Measurements from ENCODE around the gene CD3E. TPM values are rescaled to one million over a fixed set of nuclear protein-coding genes. Genes with fewer than 3 reads are reported as not detected.

The CD3E gene
- total RNA-seq, 6 donors from 2014 or later, result 3.9 to 13.6 (median 9.1) TPM

DNA sequence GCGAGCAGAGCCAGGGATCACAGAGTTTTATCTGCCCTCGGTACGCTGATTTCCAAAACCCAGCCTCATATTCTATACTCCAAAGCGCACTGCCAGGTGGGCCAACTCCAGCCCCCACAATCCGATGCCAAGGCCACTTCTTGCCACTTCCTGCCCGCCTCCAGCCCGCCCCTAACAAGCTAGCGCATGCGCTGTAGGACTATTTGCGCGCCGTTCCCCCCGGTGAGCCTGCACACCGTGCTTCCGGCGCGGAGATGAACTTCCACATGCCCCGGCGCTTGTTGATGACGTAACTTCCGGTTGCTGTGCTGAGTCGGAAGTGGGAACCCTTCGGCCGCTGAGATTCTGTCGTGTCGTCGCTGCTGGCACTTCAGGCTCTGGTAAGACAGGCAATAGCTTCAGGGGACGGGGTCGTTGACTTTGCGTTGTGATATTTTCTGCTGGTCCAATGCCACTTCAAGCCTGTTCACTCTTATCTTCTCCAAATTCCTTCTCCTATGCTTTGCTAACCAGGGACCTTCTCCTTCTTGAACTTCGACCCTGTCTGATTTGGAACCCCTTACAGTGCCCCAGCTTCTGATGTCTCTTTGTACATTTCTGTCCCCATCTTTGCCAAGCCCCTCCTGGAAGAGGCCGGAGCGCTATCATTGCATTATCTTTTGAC, 54.9 kb downstream of the CD3E start, which contains the start of gene UBE4A:
Gene UBE4A, plus strand, starts transcription at position 306 of the 664 bp plus-strand sequence. CDS start 5,481 bp downstream, outside the sequence.
- peaks cover 19 to 28% (median 21%) of the 10 kb centered on the region in 4 donors for H3K4me1 ChIP-seq
- no peaks in the 10 kb centered on the region for H3K9me3 ChIP-seq
- H3K27ac ChIP-seq, result peak within 1 kb of the TSS; percentile 71 to 81 (median 76)
- H3K36me3 ChIP-seq, result no peaks in the 10 kb centered on the region
- H3K27me3 ChIP-seq, result no peaks in the 10 kb centered on the region
- ATAC-seq (ENCODE audit: low FRiP score in 2 of 2), result peak; percentile 94 to 98
- peak; percentile 90 to 94 for DNase-seq
- TF ChIP-seq POLR2AphosphoS5 (IDR thresholded peaks at IDR 0.05), result peak; percentile 88 to 94
- no peak for TF ChIP-seq EP300 (IDR thresholded peaks at IDR 0.05)
- TF ChIP-seq POLR2A (IDR thresholded peaks at IDR 0.05), result peak; percentile 21 to 82 (median 60)
- TF ChIP-seq, protein P1, sequence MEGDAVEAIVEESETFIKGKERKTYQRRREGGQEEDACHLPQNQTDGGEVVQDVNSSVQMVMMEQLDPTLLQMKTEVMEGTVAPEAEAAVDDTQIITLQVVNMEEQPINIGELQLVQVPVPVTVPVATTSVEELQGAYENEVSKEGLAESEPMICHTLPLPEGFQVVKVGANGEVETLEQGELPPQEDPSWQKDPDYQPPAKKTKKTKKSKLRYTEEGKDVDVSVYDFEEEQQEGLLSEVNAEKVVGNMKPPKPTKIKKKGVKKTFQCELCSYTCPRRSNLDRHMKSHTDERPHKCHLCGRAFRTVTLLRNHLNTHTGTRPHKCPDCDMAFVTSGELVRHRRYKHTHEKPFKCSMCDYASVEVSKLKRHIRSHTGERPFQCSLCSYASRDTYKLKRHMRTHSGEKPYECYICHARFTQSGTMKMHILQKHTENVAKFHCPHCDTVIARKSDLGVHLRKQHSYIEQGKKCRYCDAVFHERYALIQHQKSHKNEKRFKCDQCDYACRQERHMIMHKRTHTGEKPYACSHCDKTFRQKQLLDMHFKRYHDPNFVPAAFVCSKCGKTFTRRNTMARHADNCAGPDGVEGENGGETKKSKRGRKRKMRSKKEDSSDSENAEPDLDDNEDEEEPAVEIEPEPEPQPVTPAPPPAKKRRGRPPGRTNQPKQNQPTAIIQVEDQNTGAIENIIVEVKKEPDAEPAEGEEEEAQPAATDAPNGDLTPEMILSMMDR (IDR thresholded peaks at IDR 0.05), result peak in 1 of 6 experiments; percentile 24
- 5 to 7% methylated on average over 22 to 33 of the region's 33 CpGs for WGBS, 2 donors
- peak within 1 kb of the TSS; percentile 69 to 95 (median 77) for H3K4me3 ChIP-seq

- ATAC-seq (ENCODE audit: low FRiP score in 2 of 2), result no peak
Measured at GRCh38 chr11:118364956-118365615, 60.6 kb downstream of the CD3E start.

More at GRCh38 chr11:118364956-118365615, 60.6 kb downstream of the CD3E start:
- DNase-seq, result no peak
- H3K9me3 ChIP-seq, result no peaks in the 10 kb centered on the region
- peaks cover 15 to 26% (median 19%) of the 10 kb centered on the region in 4 donors for H3K4me1 ChIP-seq
- no peaks in the 10 kb centered on the region for H3K27me3 ChIP-seq
- peaks cover 19 to 54% (median 41%) of the 10 kb centered on the region in 4 donors for H3K36me3 ChIP-seq
- 95 to 97% methylated on average over 3 of the region's 3 CpGs for WGBS, 2 donors
- H3K27ac ChIP-seq, result no peak overlapping the region
- TF ChIP-seq, protein P1 (IDR thresholded peaks at IDR 0.05), result no peak
- TF ChIP-seq POLR2AphosphoS5 (IDR thresholded peaks at IDR 0.05), result no peak
- TF ChIP-seq EP300 (IDR thresholded peaks at IDR 0.05), result no peak
- TF ChIP-seq POLR2A (IDR thresholded peaks at IDR 0.05), result no peak
- H3K4me3 ChIP-seq, result no peak overlapping the region

Small RNA genes lying within 50 kb of the gene (small RNA-seq; reads per million reads assigned to genes)
- gene AP001582.1, result 0 reads per million in 4 donors

Other genes starting within 250 kb of the CD3E start
- gene TMPRSS4, start 227.7 kb upstream of the CD3E start, total RNA-seq, result 10 to 100 TPM in 1 of 6 donors, 1 to 10 TPM in 5; 1.6 to 14.3 (median 3.1) TPM
- gene SMIM35, start 217.8 kb upstream of the CD3E start, total RNA-seq, result not detected
- 1 to 10 TPM in 5 of 6 donors, under 1 TPM in 1; under 0.01 to 5.5 (median 3.3) TPM for gene SCN4B, start 151.9 kb upstream of the CD3E start, total RNA-seq
- 1 to 10 TPM in 1 of 6 donors, under 1 TPM in 3, not detected in 2; 0.22 to 2.4 (median 0.32) TPM for gene SCN2B, start 128.1 kb upstream of the CD3E start, total RNA-seq
- 100 to 1,000 TPM in 2 of 6 donors, 10 to 100 TPM in 4; 33.0 to 105 (median 49.5) TPM for gene JAML, start 79.7 kb upstream of the CD3E start, total RNA-seq
- gene MPZL3, start 52.4 kb upstream of the CD3E start, total RNA-seq, result 10 to 100 TPM in 4 of 6 donors, 1 to 10 TPM in 2; 2.3 to 27.7 (median 10.4) TPM
- gene MPZL2, start 40.4 kb upstream of the CD3E start, total RNA-seq, result 100 to 1,000 TPM in 3 of 6 donors, 10 to 100 TPM in 3; 51.6 to 146 (median 110) TPM
- gene CD3D, start 38.0 kb downstream of the CD3E start, total RNA-seq, result 10 to 100 TPM in 3 of 6 donors, 1 to 10 TPM in 3; 4.1 to 22.3 (median 7.6) TPM
- gene CD3G, start 39.6 kb downstream of the CD3E start, total RNA-seq, result 1 to 10 TPM in 4 of 6 donors, under 1 TPM in 1, not detected in 1; 1.00 to 5.5 (median 1.9) TPM
- 10 to 100 TPM; 22.5 to 49.2 (median 38.2) TPM for gene UBE4A, start 54.9 kb downstream of the CD3E start, total RNA-seq
- gene ATP5MG, start 96.9 kb downstream of the CD3E start, total RNA-seq, result 100 to 1,000 TPM in 2 of 6 donors, 10 to 100 TPM in 4; 22.2 to 178 (median 58.0) TPM
- 10 to 100 TPM; 42.0 to 97.1 (median 58.4) TPM for gene KMT2A, start 131.8 kb downstream of the CD3E start, total RNA-seq
- 1 to 10 TPM in 3 of 6 donors, under 1 TPM in 1, not detected in 2; 0.34 to 9.4 (median 1.5) TPM for gene TTC36, start 222.7 kb downstream of the CD3E start, total RNA-seq
- gene TMEM25, start 226.5 kb downstream of the CD3E start, total RNA-seq, result 10 to 100 TPM; 20.0 to 58.7 (median 28.0) TPM

All from upper lobe of left lung (tissue), 6 donors.